Stimulated activated CD4-positive, alpha-beta T cell treated with anti-CD3 and anti-CD28 coated beads, Interleukin-4, amount 100 ng/mL, for 48 hours (primary cell): ENCODE measurements around the gene HECTD4.
"Not testable (repeated sequence)": the region's sequence is repeated elsewhere in the genome, so short reads cannot be mapped to it uniquely, and the experiment has no call there.

Source experiments
- DNase-seq, 2 donors: peaks; one replicate each; pipeline ENCODE4 v3.0.0-alpha.2; 2020; ENCODE audit warnings: low read depth in 2 of 2

The HECTD4 gene

DNA sequence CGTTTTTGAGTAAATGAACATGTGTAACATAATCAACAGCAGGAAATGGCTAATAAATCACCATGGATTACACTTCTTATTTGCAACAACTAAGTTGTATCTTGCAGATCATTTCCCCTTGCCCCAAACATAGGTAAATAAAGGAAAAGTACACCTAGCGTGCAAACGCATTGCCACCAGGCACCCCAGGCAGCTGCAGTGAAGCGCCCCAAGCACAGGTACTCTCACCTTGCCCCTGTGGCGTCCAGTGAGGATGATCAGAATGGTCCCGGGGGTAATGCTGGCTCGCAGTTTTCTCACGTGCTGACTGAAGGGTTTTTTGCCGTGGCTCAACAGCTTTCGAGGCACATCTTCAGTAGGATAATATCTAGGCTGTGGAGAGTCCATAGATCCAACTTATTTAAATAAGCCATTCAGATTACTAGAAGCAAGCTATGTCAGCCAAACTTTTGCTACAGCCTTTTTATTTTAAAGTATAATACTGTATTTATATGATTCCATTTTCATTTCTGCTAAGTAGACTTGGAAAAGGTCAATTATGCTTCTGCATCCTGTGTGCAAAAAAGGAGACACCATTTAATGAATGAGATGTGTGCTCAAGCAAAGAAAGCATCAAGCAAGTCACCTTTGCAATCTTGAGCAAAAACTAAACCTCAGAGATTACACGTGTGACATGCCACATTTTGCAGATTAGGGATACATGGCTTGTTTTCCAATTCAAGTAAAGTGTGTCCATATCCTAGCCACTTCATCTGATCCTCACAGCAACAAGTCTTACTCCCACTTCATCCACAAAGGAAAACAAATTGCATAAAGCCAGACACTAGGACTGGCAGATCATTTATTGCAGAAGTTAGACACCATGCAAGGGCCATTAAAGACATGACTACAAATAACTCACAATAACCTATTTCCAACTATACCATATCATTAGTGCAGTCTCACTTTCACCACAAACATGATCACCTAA, 24.6 kb upstream of the HECTD4 start:
- DNase-seq: no peak

DNA sequence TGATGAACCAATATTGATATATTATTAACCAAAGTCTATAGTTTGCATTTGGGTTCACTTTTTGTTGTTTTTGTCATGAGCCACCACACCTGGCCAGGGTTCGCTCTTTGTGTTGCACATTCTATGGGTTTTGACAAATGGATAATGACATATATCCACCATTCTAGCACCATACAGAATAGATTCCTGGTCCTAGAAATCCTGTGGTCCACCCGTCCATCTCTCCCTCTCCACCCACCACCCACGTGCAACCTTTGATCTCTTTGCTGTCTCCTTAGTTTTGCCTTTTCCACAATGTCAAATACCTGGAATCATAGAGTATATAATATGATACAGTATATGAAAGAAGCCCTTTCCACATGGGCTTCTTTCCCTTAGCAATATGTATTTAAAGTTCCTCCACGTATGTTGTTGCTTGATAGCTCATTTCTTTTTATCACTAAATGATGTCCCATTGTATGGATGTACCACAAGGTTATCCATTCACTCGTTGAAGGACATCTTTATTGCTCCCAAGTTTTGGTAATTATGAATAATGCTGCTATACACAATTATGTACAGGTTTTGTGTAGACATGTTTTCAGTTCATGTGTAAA, 19.8 kb upstream of the HECTD4 start:
- DNase-seq: no peak

- DNase-seq: no peak
Observed at GRCh38 chr12:112401054-112401453, 18.8 kb upstream of the HECTD4 start.

GRCh38 chr12:112393328-112393727, 11.1 kb upstream of the HECTD4 start:
- DNase-seq: no peak

- DNase-seq: not testable (repeated sequence)
Observed at GRCh38 chr12:112389922-112390654, 7.9 kb upstream of the HECTD4 start.

- DNase-seq: no peak
Observed at GRCh38 chr12:112389228-112389627, 7.0 kb upstream of the HECTD4 start.

DNA sequence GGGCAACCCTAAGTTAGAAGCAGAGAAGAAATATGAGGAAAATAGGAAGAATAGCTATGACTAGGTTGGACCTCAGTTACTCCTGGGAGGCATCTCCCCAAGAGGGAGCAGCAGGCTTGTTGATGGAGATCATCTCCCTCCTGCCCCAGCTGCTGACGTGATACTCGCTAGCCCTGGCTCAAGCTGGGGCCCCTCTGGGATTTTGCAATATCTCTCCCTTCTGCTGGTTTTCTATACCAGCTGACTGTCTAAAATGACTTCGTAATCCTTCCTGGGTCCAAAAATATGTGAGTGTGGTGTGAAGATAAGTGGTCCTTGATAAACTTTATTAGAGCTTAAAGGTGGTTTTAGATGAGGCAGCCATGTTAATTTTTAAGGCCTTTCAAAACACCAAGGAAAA, 4.5 kb upstream of the HECTD4 start:
- no peak for DNase-seq

DNA sequence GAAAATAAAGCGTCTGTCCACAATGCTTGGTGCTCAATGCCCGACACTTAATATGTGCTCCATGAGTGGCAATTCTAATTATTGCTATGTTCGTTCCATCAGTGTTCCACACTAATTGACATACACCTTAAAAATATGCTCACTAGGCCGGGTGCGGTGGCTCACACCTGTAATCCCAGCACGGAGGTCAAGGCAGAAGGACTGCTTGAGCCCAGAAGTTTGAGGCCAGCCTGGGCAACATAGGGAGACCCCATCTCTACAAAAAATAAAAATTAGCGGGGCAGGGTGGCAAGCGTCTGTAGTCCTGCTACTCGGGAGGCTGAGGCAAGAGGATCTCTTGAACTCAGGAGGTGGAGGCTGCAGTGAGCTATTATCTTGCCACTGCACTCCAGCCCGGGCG, 635 bp upstream of the HECTD4 start:
- no peak for DNase-seq

DNA sequence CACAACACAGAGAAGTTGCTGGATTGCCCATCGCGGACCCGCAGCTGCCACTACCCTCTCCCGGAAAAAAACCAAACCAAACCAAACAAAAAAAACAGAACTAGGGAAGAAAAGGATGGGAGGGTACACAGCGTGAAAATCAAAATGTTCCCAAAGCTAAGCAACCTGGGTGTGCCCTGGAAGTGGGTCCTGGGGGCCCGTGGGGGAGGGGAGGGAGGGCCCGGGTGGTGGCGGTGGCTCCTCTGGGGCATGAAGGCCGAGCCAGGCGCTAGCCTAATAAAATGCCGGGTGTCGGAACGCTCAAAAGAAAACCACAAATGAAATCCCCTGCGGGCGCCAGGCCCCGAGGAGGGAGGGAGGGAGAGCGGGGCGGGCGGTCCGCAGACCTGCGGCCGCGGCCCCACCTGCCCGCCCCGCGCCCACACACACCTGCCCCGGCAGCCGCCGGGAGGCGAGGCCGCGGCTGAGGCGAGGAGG, 787 bp downstream of the HECTD4 start:
- no peak for DNase-seq

DNA sequence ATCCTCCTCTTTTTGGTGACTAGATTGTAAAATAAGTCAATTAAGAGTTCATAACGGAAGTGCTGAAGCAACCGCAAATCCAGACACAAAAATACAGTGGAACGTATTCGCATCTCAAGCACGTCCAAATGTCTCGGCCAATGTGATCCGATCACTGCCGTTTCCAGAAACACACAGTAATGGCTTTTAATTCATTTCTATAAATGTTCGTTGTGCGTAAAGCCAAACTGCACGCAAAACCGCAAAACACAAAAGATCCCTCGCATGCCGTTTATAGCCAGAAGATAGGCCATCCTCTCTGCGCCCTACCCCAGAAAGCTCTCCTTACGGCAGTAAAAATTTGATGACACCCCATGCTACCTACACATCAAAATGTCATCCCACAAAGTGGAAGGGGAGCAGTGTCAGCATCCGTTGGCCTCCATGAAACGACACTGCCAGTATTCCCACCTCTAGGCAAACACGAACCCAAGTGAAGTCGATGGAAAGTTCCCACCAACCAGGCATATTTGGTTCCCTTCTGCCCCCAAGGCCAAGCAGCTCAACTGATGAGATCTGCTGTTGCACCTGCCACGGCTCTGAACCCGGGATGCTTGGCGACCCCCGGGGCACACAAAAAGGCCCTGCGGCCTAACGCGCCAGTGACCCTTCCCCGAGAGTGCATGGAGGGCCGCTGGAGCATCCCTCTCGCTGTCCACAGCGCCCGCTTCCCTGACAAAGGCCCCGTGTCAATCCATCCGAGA, 1.4 kb downstream of the HECTD4 start:
- no peak for DNase-seq

DNA sequence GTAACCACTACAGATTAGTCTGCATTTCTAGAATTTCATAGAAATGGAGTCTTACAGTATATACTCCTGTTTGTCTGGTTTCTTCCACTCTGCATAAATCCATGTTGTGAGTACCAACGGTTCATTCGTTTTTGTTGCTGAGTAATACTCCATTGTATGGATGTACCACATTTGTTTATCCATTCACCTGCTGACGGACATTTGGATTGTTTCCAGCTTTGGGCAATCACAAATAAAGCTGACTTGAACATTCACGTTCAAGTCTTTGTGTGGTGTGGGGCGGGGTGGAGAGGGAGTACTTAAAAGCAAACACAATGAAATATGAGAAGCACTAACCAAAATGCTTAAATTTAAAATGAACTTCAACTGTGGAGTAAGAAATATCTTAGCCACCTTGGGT, 7.1 kb downstream of the HECTD4 start:
- no peak for DNase-seq

GRCh38 chr12:112374166-112374740, 8.0 kb downstream of the HECTD4 start:
- no peak for DNase-seq

- no peak for DNase-seq
Observed at GRCh38 chr12:112370868-112371510, 11.2 kb downstream of the HECTD4 start.

GRCh38 chr12:112370199-112370598, 12.0 kb downstream of the HECTD4 start:
- DNase-seq: no peak

GRCh38 chr12:112368856-112369255, 13.4 kb downstream of the HECTD4 start:
- DNase-seq: no peak

GRCh38 chr12:112367965-112368364, 14.3 kb downstream of the HECTD4 start:
- no peak for DNase-seq

DNA sequence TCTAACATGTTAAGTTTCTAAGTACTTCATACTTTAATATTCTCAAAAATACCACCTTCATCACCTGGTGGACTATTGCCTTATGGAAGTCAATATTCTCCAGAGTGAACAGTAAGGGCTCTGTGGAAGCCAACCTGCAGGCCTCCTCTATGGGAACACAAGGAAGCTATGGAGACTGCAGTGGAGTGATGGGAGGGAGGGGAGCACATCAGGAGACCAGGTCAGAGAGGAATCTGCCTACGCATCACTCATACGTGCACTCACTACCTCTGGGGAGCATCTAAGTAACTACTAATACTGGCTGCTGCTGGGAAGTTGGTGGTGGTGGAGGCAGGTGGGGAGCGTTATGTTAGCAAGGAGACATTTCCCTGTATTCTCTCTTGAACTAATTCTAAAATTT, 19.9 kb downstream of the HECTD4 start:
- DNase-seq: no peak

DNA sequence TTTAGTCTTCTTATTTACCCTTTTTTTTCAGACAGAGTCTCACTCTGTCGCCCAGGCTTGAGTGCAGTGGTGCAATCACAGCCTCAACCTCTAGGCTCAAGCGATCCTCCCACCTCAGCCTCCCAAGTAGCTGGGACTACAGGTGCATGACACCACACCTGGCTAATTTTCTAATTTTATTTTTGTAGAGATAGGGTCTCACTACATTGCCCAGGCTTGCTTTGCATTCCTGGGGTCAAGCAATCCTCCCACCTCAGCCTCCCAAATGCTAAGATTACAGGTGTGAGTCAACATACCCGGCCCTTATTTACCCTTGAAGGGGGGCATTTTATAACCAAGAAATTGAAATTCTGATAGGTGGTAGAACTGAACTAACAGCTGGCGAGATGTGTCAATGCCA, 21.0 kb downstream of the HECTD4 start:
- DNase-seq: no peak

DNA sequence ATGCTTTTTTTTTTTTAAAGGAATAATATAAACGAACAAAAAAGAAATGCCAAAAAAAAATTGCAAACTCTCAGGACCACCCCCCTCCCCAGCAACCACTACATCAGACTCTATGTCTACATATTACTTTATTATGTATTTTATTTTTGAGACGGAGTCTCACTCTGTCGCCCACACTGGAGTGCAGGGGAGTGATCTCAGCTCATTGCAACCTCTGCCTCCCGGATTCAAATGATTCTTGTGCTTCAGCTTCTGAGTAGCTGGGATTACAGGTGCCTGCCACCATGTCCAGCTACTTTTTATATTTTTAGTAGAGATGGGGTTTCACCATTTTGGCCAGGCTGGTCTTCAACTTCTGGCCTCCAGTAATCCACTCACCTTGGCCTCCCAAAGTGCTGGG, 22.9 kb downstream of the HECTD4 start:
- no peak for DNase-seq

DNA sequence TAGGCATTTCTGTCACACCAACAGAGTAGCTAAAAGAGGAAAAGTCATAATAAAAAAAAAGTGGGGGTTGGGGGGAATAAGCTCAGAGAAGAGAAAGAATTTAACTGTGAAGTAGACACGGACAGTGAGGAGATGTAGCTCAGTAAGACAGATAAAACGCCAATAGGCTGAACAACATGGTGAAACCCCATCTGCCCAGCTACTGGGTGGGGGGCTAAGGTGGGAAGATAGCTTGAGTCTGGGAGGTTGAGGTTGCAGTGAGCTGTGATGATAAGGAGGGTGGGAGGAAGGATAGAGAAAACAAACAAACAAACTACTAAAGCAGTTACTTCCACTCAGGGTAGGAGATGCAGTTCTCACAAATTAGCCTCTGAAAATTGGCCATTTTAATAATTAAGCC, 25.0 kb downstream of the HECTD4 start:
- DNase-seq: no peak

- DNase-seq: no peak
Observed at GRCh38 chr12:112354399-112354798, 27.8 kb downstream of the HECTD4 start.
